H1 (cell line): ENCODE results near the gene TMEM200B. TPM values are rescaled to one million over a fixed set of nuclear protein-coding genes. Genes with fewer than 3 reads are reported as not detected.

Experiments used
- CTCF ChIA-PET: fragments of 300-600 bp; sonication (Branson Sonifier 250); formaldehyde crosslinking; loops from one replicate; lab custom pipeline; 2021; ENCODE audit not compliant: partially characterized antibody; lab: Charles Lee
- POLR2A ChIA-PET: fragments of 300-600 bp; sonication (Branson Sonifier 250); formaldehyde crosslinking; loops from one replicate; lab custom pipeline; 2021; ENCODE audit warnings: inconsistent platforms; ENCODE audit not compliant: partially characterized antibody; lab: Charles Lee
- DNase-seq, 2 experiments: peaks; one replicate each; pipeline versions ENCODE4 v3.0.0 to v3.0.0-alpha.2; 2010 to 2022; ENCODE audit warnings: low spot score in 2 of 2, low read depth in 1 of 2, mixed read lengths in 1 of 2
- FAIRE-seq: peaks from 2 replicates; lab custom pipeline; 2011; peaks lifted over from hg19 to GRCh38; lab: Jason Lieb, UNC
- H2AFZ ChIP-seq: 2 replicates; pipeline ENCODE4 v1.8.1; 2012; ENCODE audit warnings: low read length, inconsistent platforms
- H2AK5ac ChIP-seq: 2 replicates; pipeline ENCODE4 v1.6.1; 2013; ENCODE audit warnings: low read depth, low read length
- H2BK120ac ChIP-seq: replicated peaks from 2 replicates; pipeline ENCODE3; 2013; ENCODE audit warnings: low read depth, low read length, inconsistent platforms
- H2BK12ac ChIP-seq: 2 replicates; pipeline ENCODE4 v1.6.1; 2013; ENCODE audit warnings: low read depth, low read length
- H2BK15ac ChIP-seq: 2 replicates; pipeline ENCODE4 v1.6.1; 2013; ENCODE audit warnings: low read length
- H2BK20ac ChIP-seq: 2 replicates; pipeline ENCODE4 v1.6.1; 2013; ENCODE audit warnings: low read length
- H2BK5ac ChIP-seq: 2 replicates; pipeline ENCODE4 v1.6.1; 2013; ENCODE audit warnings: low read depth, low read length
- H3K14ac ChIP-seq: 2 replicates; pipeline ENCODE4 v1.6.1; 2013; ENCODE audit warnings: inconsistent platforms; ENCODE audit not compliant: insufficient read length
- H3K18ac ChIP-seq: 2 replicates; pipeline ENCODE4 v1.6.1; 2013; ENCODE audit warnings: low read length; ENCODE audit errors: extremely low read depth
- H3K23ac ChIP-seq: 2 replicates; pipeline ENCODE4 v1.6.1; 2013; ENCODE audit warnings: inconsistent platforms; ENCODE audit not compliant: insufficient read length
- H3K23me2 ChIP-seq: 2 replicates; pipeline ENCODE4 v1.6.1; 2013; ENCODE audit warnings: low read depth, low read length
- H3K27ac ChIP-seq: 2 replicates; pipeline ENCODE4 v1.6.1; 2011; ENCODE audit warnings: low read depth, low read length, inconsistent platforms
- H3K27me3 ChIP-seq, 4 experiments: replicated peaks in 1 of 4; 1 replicate in 1 of 4; 2 replicates in 3 of 4; pipeline versions ENCODE4 v1.6.1 to v1.8.1; 2011 to 2013; ENCODE audit warnings: low read length in 3 of 4, mild to moderate bottlenecking in 3 of 4, inconsistent platforms in 2 of 4, mixed read lengths in 2 of 4, moderate library complexity in 1 of 4; ENCODE audit not compliant: control insufficient read depth in 3 of 4, insufficient read depth in 3 of 4; ENCODE audit errors: extremely low read depth in 1 of 4
- H3K36me3 ChIP-seq, 4 experiments: 2 replicates each; pipeline versions ENCODE4 v1.6.1 to v1.8.1; 2011 to 2013; ENCODE audit warnings: mild to moderate bottlenecking in 4 of 4, low read length in 3 of 4, moderate library complexity in 2 of 4, control low read depth in 1 of 4, inconsistent platforms in 1 of 4; ENCODE audit not compliant: insufficient read depth in 4 of 4, control insufficient read depth in 2 of 4
- H3K4ac ChIP-seq: replicated peaks from 2 replicates; pipeline ENCODE3; 2013; ENCODE audit warnings: low read length, low read depth, mixed read lengths, inconsistent platforms; ENCODE audit not compliant: insufficient read length
- H3K4me1 ChIP-seq, 4 experiments: replicated peaks in 1 of 4; 1 replicate in 1 of 4; 2 replicates in 3 of 4; pipeline versions ENCODE4 v1.6.1 to v1.8.1; 2011 to 2013; ENCODE audit warnings: low read length in 3 of 4, inconsistent platforms in 2 of 4, mixed read lengths in 1 of 4; ENCODE audit not compliant: insufficient read depth in 4 of 4, control insufficient read depth in 3 of 4
- H3K4me2 ChIP-seq, 2 experiments: 2 replicates each; pipeline versions ENCODE4 v1.6.1 to v1.8.1; 2011 to 2013; ENCODE audit warnings: low read depth in 2 of 2, low read length in 2 of 2, control low read depth in 1 of 2, inconsistent platforms in 1 of 2, mild to moderate bottlenecking in 1 of 2; ENCODE audit not compliant: insufficient read depth in 1 of 2
- H3K4me3 ChIP-seq, 4 experiments: fragments of 200-600, 300-600 bp in 1 of 4; sonication (generic), shearing (Covaris generic), sonication (Bioruptor Twin) in 1 of 4; 2 replicates each; pipeline versions ENCODE4 v1.5.1 to v1.8.1; 2011 to 2016; ENCODE audit warnings: low read length in 4 of 4, low read depth in 3 of 4, control low read depth in 2 of 4, inconsistent platforms in 2 of 4, mild to moderate bottlenecking in 2 of 4, mixed read lengths in 1 of 4, moderate library complexity in 1 of 4; ENCODE audit not compliant: insufficient read depth in 2 of 4; ENCODE audit errors: extremely low read depth in 1 of 4
- H3K56ac ChIP-seq: replicated peaks from 2 replicates; pipeline ENCODE3; 2013; ENCODE audit warnings: low read depth, mild to moderate bottlenecking, mixed read lengths, low read length, inconsistent platforms; ENCODE audit not compliant: insufficient read length
- H3K79me1 ChIP-seq: 2 replicates; pipeline ENCODE4 v1.6.1; 2013; ENCODE audit warnings: low read depth, low read length, control low read depth
- H3K79me2 ChIP-seq, 2 experiments: 2 replicates each; pipeline versions ENCODE4 v1.6.1 to v1.8.1; 2012 to 2013; ENCODE audit warnings: low read length in 2 of 2, mild to moderate bottlenecking in 2 of 2, inconsistent platforms in 1 of 2; ENCODE audit not compliant: insufficient read depth in 2 of 2, control insufficient read depth in 1 of 2
- H3K9ac ChIP-seq, 4 experiments: replicated peaks in 1 of 4; 1 replicate in 1 of 4; 2 replicates in 3 of 4; pipeline versions ENCODE4 v1.6.1 to v1.8.1; 2011 to 2013; ENCODE audit warnings: low read depth in 3 of 4, low read length in 3 of 4, control low read depth in 2 of 4, mild to moderate bottlenecking in 2 of 4, moderate library complexity in 2 of 4, inconsistent platforms in 1 of 4; ENCODE audit errors: extremely low read depth in 1 of 4
- H3K9me3 ChIP-seq, 2 experiments: 2 replicates each; pipeline versions ENCODE4 v1.6.1 to v1.8.1; 2012 to 2013; ENCODE audit warnings: mild to moderate bottlenecking in 2 of 2, moderate library complexity in 2 of 2, control low read depth in 1 of 2, inconsistent platforms in 1 of 2, low read depth in 1 of 2, low read length in 1 of 2, mixed read lengths in 1 of 2; ENCODE audit not compliant: insufficient read depth in 2 of 2
- H4K20me1 ChIP-seq, 2 experiments: replicated peaks in 1 of 2; 2 replicates each; pipeline versions ENCODE3 to v1.8.1; 2011 to 2013; ENCODE audit warnings: inconsistent platforms in 2 of 2, low read length in 2 of 2, mild to moderate bottlenecking in 1 of 2; ENCODE audit not compliant: insufficient read depth in 2 of 2, control insufficient read depth in 1 of 2
- H4K5ac ChIP-seq: 2 replicates; pipeline ENCODE4 v1.6.1; 2013; ENCODE audit warnings: low read length, low read depth, mixed read lengths, inconsistent platforms; ENCODE audit not compliant: insufficient read length
- H4K8ac ChIP-seq: 2 replicates; pipeline ENCODE4 v1.8.0; 2013; ENCODE audit warnings: mild to moderate bottlenecking, moderate library complexity, low read length, inconsistent platforms; ENCODE audit not compliant: insufficient read depth; ENCODE audit errors: extremely low read depth
- H4K91ac ChIP-seq: replicated peaks from 2 replicates; pipeline ENCODE3; 2013; ENCODE audit warnings: low read length, mixed read lengths, inconsistent platforms; ENCODE audit not compliant: insufficient read length
- ASH2L ChIP-seq: fragments of 200-600, 300-600 bp; sonication (generic); IDR thresholded peaks from one replicate; pipeline ENCODE4 v1.7.1; 2017; ENCODE audit warnings: low read length
- CBX5 ChIP-seq: fragments of 300-800, 300-1000 bp; sonication (generic); IDR thresholded peaks from 2 replicates; pipeline ENCODE4 v1.7.1; 2016; ENCODE audit warnings: antibody characterized with exemption, low read length, low read depth
- CHD2 ChIP-seq: IDR thresholded peaks from 2 replicates; pipeline ENCODE4 v1.6.1; 2012; ENCODE audit warnings: low read length, improper control_type of control experiment
- GABPA ChIP-seq: IDR thresholded peaks from 2 replicates; pipeline ENCODE4 v1.6.1; 2011; ENCODE audit warnings: mild to moderate bottlenecking, low read length, moderate library complexity, borderline replicate concordance; ENCODE audit not compliant: insufficient read depth
- GTF2F1 ChIP-seq: IDR thresholded peaks from 2 replicates; pipeline ENCODE4 v1.6.1; 2012; ENCODE audit warnings: low read depth, low read length, improper control_type of control experiment, borderline replicate concordance
- HDAC6 ChIP-seq: IDR thresholded peaks from one replicate; pipeline ENCODE4 v1.7.1; 2012; ENCODE audit warnings: low read depth, mild to moderate bottlenecking, inconsistent platforms, low read length, moderate library complexity
- KDM1A ChIP-seq: fragments of 200-600, 300-600 bp; sonication (generic); IDR thresholded peaks from 2 replicates; pipeline ENCODE4 v1.7.1; 2016; ENCODE audit warnings: mild to moderate bottlenecking, low read length, borderline replicate concordance
- KDM4A ChIP-seq: IDR thresholded peaks from one replicate; pipeline ENCODE4 v1.7.1; 2012; ENCODE audit warnings: low read depth, mild to moderate bottlenecking, moderate library complexity, low read length, inconsistent platforms; ENCODE audit not compliant: severe bottlenecking
- MAFK ChIP-seq: IDR thresholded peaks from 2 replicates; pipeline ENCODE4 v1.6.1; 2012; ENCODE audit warnings: low read depth, mild to moderate bottlenecking, improper control_type of control experiment, low read length
- MAX ChIP-seq: IDR thresholded peaks from 2 replicates; pipeline ENCODE4 v1.6.1; 2012; ENCODE audit warnings: inconsistent platforms
- POLR2AphosphoS5 ChIP-seq: IDR thresholded peaks from 2 replicates; pipeline ENCODE4 v1.6.1; 2011; ENCODE audit warnings: low read depth, low read length
- SAP30 ChIP-seq: fragments of 300-600 bp; sonication (generic); IDR thresholded peaks from 2 replicates; pipeline ENCODE4 v1.7.1; 2012; ENCODE audit warnings: low read length, moderate library complexity, mild to moderate bottlenecking, inconsistent platforms; ENCODE audit not compliant: insufficient read depth, insufficient replicate concordance
- SUZ12 ChIP-seq: fragments of 200-600 bp; sonication (generic); IDR thresholded peaks from 2 replicates; pipeline ENCODE4 v1.6.1; 2012; ENCODE audit warnings: mild to moderate bottlenecking, inconsistent platforms, low read length, moderate library complexity, mixed read lengths
- TAF1 ChIP-seq: IDR thresholded peaks from 2 replicates; pipeline ENCODE4 v1.6.1; 2011; ENCODE audit warnings: mild to moderate bottlenecking, low read depth, low read length
- ZNF274 ChIP-seq: IDR thresholded peaks from 2 replicates; pipeline ENCODE4 v1.7.0; 2012; ENCODE audit warnings: low read length, borderline replicate concordance; ENCODE audit errors: extremely low read depth
- WGBS, 2 experiments: shearing (Covaris generic) in 1 of 2; methylation state at CpG; one replicate each; pipeline versions ENCODE4 v1.1.6 to v1.1.7; 2013 to 2015; ENCODE audit warnings: low lambda C conversion rate in 2 of 2, mixed read lengths in 2 of 2, inconsistent platforms in 1 of 2, low coverage in 1 of 2, missing lambda C conversion rate in 1 of 2; ENCODE audit not compliant: insufficient replicate concordance in 2 of 2, insufficient coverage in 1 of 2, insufficient read length in 1 of 2; ENCODE audit errors: extremely low coverage in 1 of 2, missing lambda C conversion rate in 1 of 2; 5-methylcytosine and 5-hydroxymethylcytosine counted together
- polyA plus RNA-seq, 7 experiments: library from polyadenylated mRNA; depleted of rRNA in 3 of 7; stranded (reverse) in 5 of 7; unstranded in 2 of 7; fragments of >200 nt in 5 of 7; fragments of 200-250 nt in 2 of 7; gene quantifications; 1 replicate in 5 of 7; 2 replicates in 1 of 7; 4 replicates in 1 of 7; pipeline versions ENCODE4 v1.2.1 to v1.2.3, GENCODE V29; 2011 to 2013; ENCODE audit warnings: missing spikeins in 2 of 7, mixed read lengths in 2 of 7
- total RNA-seq: library from RNA; stranded (reverse); fragmentation: NEBNext Ultra II Directional; extraction: Animal tissue kit (Norgen Biotek cat#: 25700); gene quantifications from 2 replicates; pipeline ENCODE4 v1.2.1, GENCODE V29; 2021

Gene TMEM200B
- total and polyA plus RNA-seq, 2 of the 8 experiments (the other 6 are each of a cell fraction or from before 2014, with no cell fraction given), result 4.9 to 11.0 TPM

GRCh38 chr1:29077155-29077554, 46.5 kb downstream of the TMEM200B start:
- Histone ChIP-seq H3K36me3 (no peaks in the 10 kb centered on the region), H4K5ac (no peak overlapping the region), H4K91ac (no peak overlapping the region), H3K4me2 (no peak overlapping the region), H2BK12ac (no peak overlapping the region), H3K27me3 (no peaks in the 10 kb centered on the region), H3K9me3 (no peaks in the 10 kb centered on the region), H2AFZ (no peak overlapping the region), H3K27ac (no peak overlapping the region), H3K56ac (no peak overlapping the region), H3K79me1 (no peaks in the 10 kb centered on the region), H2AK5ac (no peak overlapping the region), H4K20me1 (no peaks in the 10 kb centered on the region), H3K4me3 (no peak overlapping the region), H3K4me1 (no peaks in the 10 kb centered on the region), H3K14ac (no peak overlapping the region), H3K23ac (no peak overlapping the region), H2BK120ac (no peak overlapping the region), H3K79me2 (no peaks in the 10 kb centered on the region), H3K23me2 (no peaks in the 10 kb centered on the region), H2BK5ac (no peak overlapping the region), H3K9ac (no peak overlapping the region), H3K18ac (no peak overlapping the region), H3K4ac (no peak overlapping the region), H2BK20ac (no peak overlapping the region), H2BK15ac (no peak overlapping the region), H4K8ac (no peak overlapping the region)
- POLR2A ChIA-PET, result no interaction called here
- no peak for FAIRE-seq
- 90% methylated on average over 2 of the region's 2 CpGs; no CpG with 5 or more reads in 1 of the 2 experiments for WGBS, 2 experiments
- no peak for DNase-seq
- CTCF ChIA-PET, result interaction anchor here (0.6 to 1.0 kb wide), 2 partner anchors 44 to 98 kb away, joined by 3 to 4 read pairs; no protein-coding TSS in a partner anchor
- TF ChIP-seq CHD2 (no peak), GTF2F1 (no peak), SAP30 (no peak), POLR2AphosphoS5 (no peak), GABPA (no peak), HDAC6 (no peak), MAFK (no peak), MAX (no peak), CBX5 (no peak), TAF1 (no peak), KDM4A (no peak), ZNF274 (no peak), SUZ12 (no peak), KDM1A (no peak), ASH2L (no peak)
